Trophoblast cell (in vitro differentiated cells and primary cell): ENCODE measurements around the gene OTULIN.

Source experiments
- DNase-seq, 2 donors: peaks; one replicate each; pipeline ENCODE4 v3.0.0-alpha.2; 2016
- H2AFZ ChIP-seq: 2 replicates; pipeline ENCODE4 v1.6.1; 2013; ENCODE audit warnings: low read length, moderate library complexity, mild to moderate bottlenecking; ENCODE audit not compliant: insufficient read depth, poor library complexity
- H2AK5ac ChIP-seq: 2 replicates; pipeline ENCODE4 v1.6.1; 2013; ENCODE audit warnings: mild to moderate bottlenecking, low read length
- H2BK120ac ChIP-seq: 2 replicates; pipeline ENCODE4 v1.6.1; 2013; ENCODE audit warnings: low read length, mild to moderate bottlenecking, moderate library complexity; ENCODE audit not compliant: insufficient read depth, poor library complexity
- H2BK12ac ChIP-seq: 2 replicates; pipeline ENCODE4 v1.6.1; 2013; ENCODE audit warnings: mild to moderate bottlenecking, low read length, moderate library complexity
- H2BK5ac ChIP-seq: 2 replicates; pipeline ENCODE4 v1.6.1; 2013; ENCODE audit warnings: low read length, low read depth, moderate library complexity, mild to moderate bottlenecking; ENCODE audit not compliant: poor library complexity
- H3K14ac ChIP-seq: 2 replicates; pipeline ENCODE4 v1.6.1; 2013; ENCODE audit warnings: mild to moderate bottlenecking, low read length
- H3K18ac ChIP-seq: 2 replicates; pipeline ENCODE4 v1.6.1; 2013; ENCODE audit warnings: mild to moderate bottlenecking, low read length
- H3K23ac ChIP-seq: 2 replicates; pipeline ENCODE4 v1.6.1; 2013; ENCODE audit warnings: low read length
- H3K27ac ChIP-seq: 2 replicates; pipeline ENCODE4 v1.5.1; 2013; ENCODE audit warnings: low read depth, mild to moderate bottlenecking, inconsistent platforms, low read length, moderate library complexity
- H3K27me3 ChIP-seq: 2 replicates; pipeline ENCODE4 v1.6.1; 2013; ENCODE audit warnings: inconsistent platforms, mild to moderate bottlenecking, low read length, moderate library complexity; ENCODE audit not compliant: insufficient read depth
- H3K36me3 ChIP-seq, 2 experiments: 1 replicate in 1 of 2; 2 replicates in 1 of 2; pipeline ENCODE4 v1.6.1; 2013; ENCODE audit warnings: low read length in 2 of 2, mild to moderate bottlenecking in 2 of 2, moderate library complexity in 1 of 2; ENCODE audit not compliant: insufficient read depth in 2 of 2, control insufficient read depth in 1 of 2
- H3K4ac ChIP-seq: 2 replicates; pipeline ENCODE4 v1.6.1; 2013; ENCODE audit warnings: low read depth, mild to moderate bottlenecking, low read length, moderate library complexity
- H3K4me1 ChIP-seq, 2 experiments: 1 replicate in 1 of 2; 2 replicates in 1 of 2; pipeline ENCODE4 v1.6.1; 2013; ENCODE audit warnings: low read length in 2 of 2, mild to moderate bottlenecking in 2 of 2, moderate library complexity in 1 of 2; ENCODE audit not compliant: insufficient read depth in 2 of 2, control insufficient read depth in 1 of 2
- H3K4me2 ChIP-seq: 2 replicates; pipeline ENCODE4 v1.6.1; 2013; ENCODE audit warnings: inconsistent platforms, mild to moderate bottlenecking, low read length, moderate library complexity
- H3K4me3 ChIP-seq: 2 replicates; pipeline ENCODE4 v1.5.1; 2013; ENCODE audit warnings: mild to moderate bottlenecking, low read depth, low read length, inconsistent platforms
- H3K79me1 ChIP-seq: one replicate; pipeline ENCODE4 v1.6.1; 2013; ENCODE audit warnings: low read length
- H3K79me2 ChIP-seq: 2 replicates; pipeline ENCODE4 v1.6.1; 2013; ENCODE audit warnings: low read length, mild to moderate bottlenecking; ENCODE audit not compliant: control insufficient read depth, insufficient read depth, poor library complexity
- H3K9ac ChIP-seq: 2 replicates; pipeline ENCODE4 v1.6.1; 2013; ENCODE audit warnings: mild to moderate bottlenecking, low read length
- H3K9me3 ChIP-seq: 2 replicates; pipeline ENCODE4 v1.6.1; 2013; ENCODE audit warnings: low read depth, mild to moderate bottlenecking, control low read depth, inconsistent platforms, low read length; ENCODE audit not compliant: insufficient read depth
- H4K12ac ChIP-seq: 2 replicates; pipeline ENCODE4 v1.6.1; 2013; ENCODE audit warnings: low read depth, mild to moderate bottlenecking, low read length, moderate library complexity
- H4K8ac ChIP-seq: 2 replicates; pipeline ENCODE4 v1.6.1; 2013; ENCODE audit warnings: low read depth, mild to moderate bottlenecking, low read length, moderate library complexity
- H4K91ac ChIP-seq: one replicate; pipeline ENCODE4 v1.6.1; 2013; ENCODE audit warnings: low read depth, mild to moderate bottlenecking, low read length, moderate library complexity
- WGBS: extraction: QIAGEN DNeasy Blood & Tissue Kit; methylation state at CpG from one replicate; pipeline ENCODE4 v1.1.7; 2013; ENCODE audit warnings: missing lambda C conversion rate; ENCODE audit not compliant: insufficient read length, insufficient coverage; ENCODE audit errors: extremely low coverage; 5-methylcytosine and 5-hydroxymethylcytosine counted together

Gene OTULIN

DNA sequence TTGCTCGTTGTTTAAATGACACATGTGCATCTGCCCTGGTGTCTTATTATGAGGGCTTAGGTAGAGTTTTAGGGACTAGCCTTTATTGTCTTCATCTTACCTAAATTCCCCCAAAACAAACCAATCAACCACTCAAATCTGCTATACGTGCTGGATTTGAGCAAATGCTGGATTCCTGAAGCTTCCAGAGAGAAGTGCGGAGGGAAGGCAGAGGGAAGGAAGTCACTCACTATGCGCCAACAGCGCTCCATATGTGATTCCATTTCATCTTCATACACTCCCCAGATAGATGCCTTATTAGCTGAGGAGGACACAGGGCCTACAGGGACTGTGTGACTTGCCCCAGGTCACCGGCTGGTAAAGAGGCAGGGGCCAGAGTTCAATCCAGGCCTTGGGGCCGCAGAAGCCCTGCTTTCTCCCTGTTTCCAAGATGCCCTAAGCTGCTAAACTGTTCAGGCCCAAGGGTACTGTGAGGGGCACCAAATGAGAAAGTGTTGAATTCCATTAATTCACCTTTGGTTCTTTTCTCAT, 63.5 kb downstream of the OTULIN start:
- Histone ChIP-seq H3K14ac (no peak overlapping the region), H3K27me3 (no peaks in the 10 kb centered on the region), H3K4me2 (no peak overlapping the region), H3K79me2 (no peaks in the 10 kb centered on the region), H3K79me1 (peaks cover 6% of the 10 kb centered on the region), H3K23ac (no peak overlapping the region), H3K4me1 (peaks cover 16 to 20% of the 10 kb centered on the region in 2 experiments), H4K91ac (no peak overlapping the region), H3K4me3 (no peak overlapping the region), H2AFZ (no peak overlapping the region), H4K12ac (no peak overlapping the region), H2BK12ac (peak overlapping the region; percentile 2), H3K4ac (no peak overlapping the region), H3K18ac (no peak overlapping the region), H3K9ac (no peak overlapping the region), H2AK5ac (no peak overlapping the region), H3K27ac (no peak overlapping the region), H3K9me3 (no peaks in the 10 kb centered on the region), H2BK120ac (no peak overlapping the region), H3K36me3 (peaks cover 0 to 4% of the 10 kb centered on the region in 2 experiments), H2BK5ac (no peak overlapping the region), H4K8ac (no peak overlapping the region)
- DNase-seq: no peak
- no CpG with 5 or more reads among the region's 7 CpGs for WGBS

DNA sequence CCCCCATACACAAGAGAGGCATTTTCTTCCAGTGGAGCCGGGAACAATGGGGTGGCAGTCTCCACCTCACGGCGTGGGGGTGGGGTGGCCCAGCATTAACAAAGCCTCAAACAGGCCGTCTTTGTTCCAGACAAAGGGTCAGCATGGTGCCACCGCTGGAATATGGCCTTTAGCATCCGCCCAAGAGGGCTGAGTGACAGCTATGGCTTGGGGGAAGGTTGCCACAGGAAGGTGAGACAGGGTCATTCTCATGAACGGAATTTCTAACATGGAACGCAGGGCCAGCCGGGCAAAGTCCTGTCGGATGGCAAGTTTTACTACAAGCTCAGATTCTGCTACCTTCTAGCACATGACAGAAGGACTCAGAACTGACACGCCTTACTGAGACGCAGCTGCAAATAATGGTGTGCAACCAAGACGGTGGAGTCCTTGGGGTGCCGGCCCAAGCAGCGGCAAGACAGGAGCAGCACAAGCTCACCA, 64.0 kb downstream of the OTULIN start:
- H2BK5ac ChIP-seq: no peak overlapping the region
- no CpG with 5 or more reads among the region's 15 CpGs for WGBS
- no peak overlapping the region for H3K9ac ChIP-seq
- peaks cover 0 to 4% of the 10 kb centered on the region in 2 experiments for H3K36me3 ChIP-seq
- H4K8ac ChIP-seq: no peak overlapping the region
- peaks cover 16 to 20% of the 10 kb centered on the region in 2 experiments for H3K4me1 ChIP-seq
- no peak overlapping the region for H3K23ac ChIP-seq
- H3K4ac ChIP-seq: no peak overlapping the region
- H3K27me3 ChIP-seq: no peaks in the 10 kb centered on the region
- H3K79me1 ChIP-seq: peaks cover 6% of the 10 kb centered on the region
- H3K79me2 ChIP-seq: no peaks in the 10 kb centered on the region
- peak overlapping the region; percentile 17 for H2BK12ac ChIP-seq
- H2AFZ ChIP-seq: no peak overlapping the region
- no peak overlapping the region for H3K4me3 ChIP-seq
- H3K9me3 ChIP-seq: no peaks in the 10 kb centered on the region
- DNase-seq: no peak
- no peak overlapping the region for H2BK120ac ChIP-seq
- H2AK5ac ChIP-seq: no peak overlapping the region
- no peak overlapping the region for H4K91ac ChIP-seq
- H4K12ac ChIP-seq: peak overlapping the region; percentile 6
- H3K27ac ChIP-seq: no peak overlapping the region
- peak overlapping the region; percentile 25 for H3K14ac ChIP-seq
- H3K4me2 ChIP-seq: no peak overlapping the region
- no peak overlapping the region for H3K18ac ChIP-seq

DNA sequence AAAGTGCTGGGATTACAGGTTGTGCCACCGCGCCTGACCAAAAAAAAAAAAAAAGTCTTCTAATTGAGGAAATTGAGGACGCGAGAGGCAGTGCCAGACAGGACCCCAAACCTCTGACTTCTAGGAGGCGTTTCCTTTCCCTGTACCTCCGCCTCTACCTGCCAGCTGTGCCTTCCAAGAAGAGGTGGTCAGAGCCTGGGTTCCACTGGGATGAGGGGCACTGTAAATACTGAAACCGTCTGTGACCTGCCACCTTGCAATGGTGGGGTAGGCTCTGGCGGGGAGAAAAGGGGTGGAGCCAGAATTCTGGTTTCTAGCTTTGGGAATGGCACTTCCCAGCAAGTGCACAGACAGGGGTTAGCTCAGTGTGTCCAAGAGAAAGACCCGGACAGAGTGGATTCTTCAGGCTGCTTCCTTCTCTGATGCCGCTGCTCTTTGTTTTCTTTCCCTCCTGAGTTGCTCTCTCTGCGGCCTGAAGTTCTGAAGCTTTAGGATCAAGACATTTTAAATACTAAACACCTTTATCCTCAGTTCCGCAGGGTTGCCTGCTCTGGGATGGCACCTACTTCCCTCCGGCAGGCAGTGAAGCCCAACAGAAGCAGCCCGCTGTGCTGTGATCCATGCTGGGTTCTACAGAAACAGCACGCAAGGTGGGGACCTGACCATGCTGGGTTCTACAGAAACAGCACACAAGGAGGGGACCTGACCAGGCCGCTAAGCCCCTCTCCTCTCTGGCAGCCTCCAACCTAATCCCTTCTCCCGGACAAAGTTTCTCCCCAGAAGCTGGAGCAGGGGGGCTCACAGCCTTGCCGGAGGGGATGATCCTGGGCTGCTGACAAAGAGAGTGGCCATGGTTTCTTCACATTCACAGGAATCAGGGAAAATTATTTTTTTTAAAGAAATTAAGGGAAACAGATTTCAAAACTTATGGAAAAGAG, 65.2 kb downstream of the OTULIN start:
- Histone ChIP-seq H4K12ac (no peak overlapping the region), H3K9me3 (no peaks in the 10 kb centered on the region), H2BK12ac (no peak overlapping the region), H3K27me3 (no peaks in the 10 kb centered on the region), H2AK5ac (no peak overlapping the region), H2BK5ac (no peak overlapping the region), H3K27ac (no peak overlapping the region), H3K18ac (no peak overlapping the region), H3K79me2 (no peaks in the 10 kb centered on the region), H3K14ac (no peak overlapping the region), H3K4me2 (no peak overlapping the region), H3K4me1 (peaks cover 16 to 20% of the 10 kb centered on the region in 2 experiments), H2AFZ (no peak overlapping the region), H4K8ac (no peak overlapping the region), H3K36me3 (peaks cover 0 to 6% of the 10 kb centered on the region in 2 experiments), H4K91ac (no peak overlapping the region), H3K9ac (no peak overlapping the region), H2BK120ac (no peak overlapping the region), H3K23ac (no peak overlapping the region), H3K4me3 (no peak overlapping the region), H3K4ac (no peak overlapping the region), H3K79me1 (peaks cover 6% of the 10 kb centered on the region)
- no peak for DNase-seq
- no CpG with 5 or more reads among the region's 18 CpGs for WGBS

DNA sequence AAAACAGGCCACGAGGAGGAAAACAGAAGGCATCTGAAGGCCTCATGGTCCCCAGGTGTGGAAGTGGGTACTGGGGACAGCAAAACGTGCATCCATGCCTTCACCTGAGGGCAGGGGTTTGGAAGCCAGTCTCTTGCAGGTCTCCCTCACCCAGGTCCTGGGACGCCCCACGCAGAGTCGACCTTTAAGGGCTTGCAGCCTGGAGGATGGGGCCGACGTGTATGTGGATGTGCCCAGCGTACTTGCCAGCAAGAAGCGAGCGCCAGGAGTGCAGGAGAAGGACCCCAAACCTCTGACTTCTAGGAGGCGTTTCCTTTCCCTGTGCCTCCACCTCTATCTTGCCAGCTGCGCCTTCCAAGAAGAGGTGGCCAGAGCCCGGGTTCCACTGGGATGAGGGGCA, 65.9 kb downstream of the OTULIN start:
- Histone ChIP-seq H2AFZ (no peak overlapping the region), H3K36me3 (peaks cover 0 to 6% of the 10 kb centered on the region in 2 experiments), H4K8ac (no peak overlapping the region), H3K79me1 (peaks cover 6% of the 10 kb centered on the region), H3K4me3 (no peak overlapping the region), H3K9me3 (no peaks in the 10 kb centered on the region), H3K4ac (no peak overlapping the region), H2BK5ac (no peak overlapping the region), H3K14ac (no peak overlapping the region), H3K27me3 (no peaks in the 10 kb centered on the region), H2BK120ac (no peak overlapping the region), H3K27ac (no peak overlapping the region), H2BK12ac (no peak overlapping the region), H4K91ac (no peak overlapping the region), H3K18ac (no peak overlapping the region), H3K79me2 (no peaks in the 10 kb centered on the region), H2AK5ac (no peak overlapping the region), H3K4me2 (no peak overlapping the region), H3K4me1 (peaks cover 16 to 18% of the 10 kb centered on the region in 2 experiments), H3K9ac (no peak overlapping the region), H4K12ac (no peak overlapping the region), H3K23ac (no peak overlapping the region)
- no CpG with 5 or more reads among the region's 13 CpGs for WGBS
- DNase-seq: no peak
